Subcutaneous abdominal adipose tissue (tissue), 5 donors: Measurements from ENCODE around the gene GALNTL6.
A peak's percentile ranks its signal among the peaks of the same experiment; 100 is the strongest.

Source experiments
- H3K27ac ChIP-seq: one replicate; pipeline ENCODE4 v1.7.0; 2013; ENCODE audit warnings: low read depth, mild to moderate bottlenecking, inconsistent platforms, low read length, moderate library complexity
- H3K27me3 ChIP-seq, 5 donors: one replicate each; pipeline ENCODE4 v1.7.0; 2013; ENCODE audit warnings: low read length in 5 of 5, inconsistent platforms in 1 of 5; ENCODE audit not compliant: control insufficient read depth in 5 of 5, insufficient read depth in 4 of 5
- H3K36me3 ChIP-seq, 5 donors: one replicate each; pipeline ENCODE4 v1.7.0; 2013; ENCODE audit warnings: low read length in 5 of 5; ENCODE audit not compliant: control insufficient read depth in 5 of 5, insufficient read depth in 5 of 5
- H3K4me1 ChIP-seq, 5 donors: one replicate each; pipeline ENCODE4 v1.7.0; 2013; ENCODE audit warnings: low read length in 5 of 5, mild to moderate bottlenecking in 3 of 5, moderate library complexity in 1 of 5; ENCODE audit not compliant: control insufficient read depth in 5 of 5, insufficient read depth in 5 of 5
- H3K4me3 ChIP-seq, 5 donors: one replicate each; pipeline ENCODE4 v1.7.0; 2013; ENCODE audit warnings: low read length in 5 of 5, low read depth in 1 of 5
- H3K9ac ChIP-seq, 5 donors: one replicate each; pipeline ENCODE4 v1.7.0; 2013; ENCODE audit warnings: low read length in 5 of 5, mild to moderate bottlenecking in 4 of 5, moderate library complexity in 3 of 5
- H3K9me3 ChIP-seq, 5 donors: one replicate each; pipeline ENCODE4 v1.7.0; 2013; ENCODE audit warnings: low read length in 5 of 5; ENCODE audit not compliant: control insufficient read depth in 5 of 5
- donor health status: healthy.
- donor health status: healthy.
- donor health status: healthy.
- donor health status: healthy.
- donor health status: healthy.

GALNTL6 gene

GRCh38 chr4:172207258-172207657 lies 394.1 kb downstream of the GALNTL6 start:
- Histone ChIP-seq H3K36me3 (no peaks in the 10 kb centered on the region), H3K4me3 (no peak overlapping the region), H3K4me1 (no peaks in the 10 kb centered on the region), H3K9ac (no peak overlapping the region), H3K9me3 (no peaks in the 10 kb centered on the region), H3K27ac (no peak overlapping the region), H3K27me3 (no peaks in the 10 kb centered on the region)

GRCh38 chr4:172207886-172208285 lies 394.7 kb downstream of the GALNTL6 start:
- Histone ChIP-seq H3K36me3 (no peaks in the 10 kb centered on the region), H3K4me1 (no peaks in the 10 kb centered on the region), H3K27ac (no peak overlapping the region), H3K4me3 (no peak overlapping the region), H3K27me3 (no peaks in the 10 kb centered on the region), H3K9ac (no peak overlapping the region), H3K9me3 (no peaks in the 10 kb centered on the region)

- no peak overlapping the region for H3K27ac ChIP-seq
- no peaks in the 10 kb centered on the region for H3K9me3 ChIP-seq
- no peak overlapping the region for H3K9ac ChIP-seq
- no peaks in the 10 kb centered on the region for H3K36me3 ChIP-seq
- H3K27me3 ChIP-seq: peaks cover 0 to 2% (median 0%) of the 10 kb centered on the region in 5 donors
- H3K4me3 ChIP-seq: no peak overlapping the region
- peaks cover 0 to 3% (median 0%) of the 10 kb centered on the region in 5 donors for H3K4me1 ChIP-seq
These were observed 407.5 kb downstream of the GALNTL6 start for GRCh38 chr4:172220679-172221078.

- Histone ChIP-seq H3K4me3 (no peak overlapping the region), H3K9ac (peak overlapping the region in 1 of 5 donors; percentile 87), H3K4me1 (peaks cover 0 to 3% (median 0%) of the 10 kb centered on the region in 5 donors), H3K36me3 (no peaks in the 10 kb centered on the region), H3K27ac (no peak overlapping the region), H3K9me3 (no peaks in the 10 kb centered on the region), H3K27me3 (peaks cover 0 to 2% (median 0%) of the 10 kb centered on the region in 5 donors)
These were observed 412.3 kb downstream of the GALNTL6 start for GRCh38 chr4:172225457-172225856.

GRCh38 chr4:172232966-172233365 lies 419.8 kb downstream of the GALNTL6 start:
- no peaks in the 10 kb centered on the region for H3K27me3 ChIP-seq
- no peak overlapping the region for H3K27ac ChIP-seq
- H3K36me3 ChIP-seq: no peaks in the 10 kb centered on the region
- H3K4me3 ChIP-seq: no peak overlapping the region
- peaks cover 0 to 5% (median 0%) of the 10 kb centered on the region in 5 donors for H3K9me3 ChIP-seq
- H3K9ac ChIP-seq: no peak overlapping the region
- H3K4me1 ChIP-seq: no peaks in the 10 kb centered on the region

GRCh38 chr4:172243551-172243950 lies 430.3 kb downstream of the GALNTL6 start:
- H3K4me3 ChIP-seq: no peak overlapping the region

GRCh38 chr4:172245516-172245915 lies 432.3 kb downstream of the GALNTL6 start:
- Histone ChIP-seq H3K36me3 (no peaks in the 10 kb centered on the region), H3K4me1 (no peaks in the 10 kb centered on the region), H3K27ac (no peak overlapping the region), H3K9me3 (no peaks in the 10 kb centered on the region), H3K27me3 (no peaks in the 10 kb centered on the region), H3K4me3 (no peak overlapping the region), H3K9ac (no peak overlapping the region)

More at GRCh38 chr4:172243551-172243950, 430.3 kb downstream of the GALNTL6 start:
- H3K27ac ChIP-seq: no peak overlapping the region
- no peaks in the 10 kb centered on the region for H3K27me3 ChIP-seq
- H3K9ac ChIP-seq: no peak overlapping the region
- no peaks in the 10 kb centered on the region for H3K4me1 ChIP-seq
- no peaks in the 10 kb centered on the region for H3K36me3 ChIP-seq
- H3K9me3 ChIP-seq: no peaks in the 10 kb centered on the region

- H3K4me1 ChIP-seq: no peaks in the 10 kb centered on the region
- no peak overlapping the region for H3K27ac ChIP-seq
These were observed 440.2 kb downstream of the GALNTL6 start for GRCh38 chr4:172253409-172253808.

GRCh38 chr4:172256820-172257219 lies 443.6 kb downstream of the GALNTL6 start:
- no peak overlapping the region for H3K27ac ChIP-seq
- no peaks in the 10 kb centered on the region for H3K4me1 ChIP-seq
- H3K9ac ChIP-seq: no peak overlapping the region
- H3K36me3 ChIP-seq: no peaks in the 10 kb centered on the region
- H3K4me3 ChIP-seq: no peak overlapping the region
- H3K27me3 ChIP-seq: no peaks in the 10 kb centered on the region
- no peaks in the 10 kb centered on the region for H3K9me3 ChIP-seq

More at GRCh38 chr4:172253409-172253808, 440.2 kb downstream of the GALNTL6 start:
- H3K9me3 ChIP-seq: no peaks in the 10 kb centered on the region
- no peak overlapping the region for H3K4me3 ChIP-seq
- no peaks in the 10 kb centered on the region for H3K36me3 ChIP-seq
- no peak overlapping the region for H3K9ac ChIP-seq
- H3K27me3 ChIP-seq: no peaks in the 10 kb centered on the region

- no peak overlapping the region for H3K4me3 ChIP-seq
- peaks cover 0 to 2% (median 0%) of the 10 kb centered on the region in 5 donors for H3K27me3 ChIP-seq
- H3K4me1 ChIP-seq: no peaks in the 10 kb centered on the region
- no peak overlapping the region for H3K9ac ChIP-seq
- H3K9me3 ChIP-seq: no peaks in the 10 kb centered on the region
- no peaks in the 10 kb centered on the region for H3K36me3 ChIP-seq
- no peak overlapping the region for H3K27ac ChIP-seq
These were observed 457.2 kb downstream of the GALNTL6 start for GRCh38 chr4:172270397-172270796.

- H3K4me3 ChIP-seq: no peak overlapping the region
- H3K4me1 ChIP-seq: no peaks in the 10 kb centered on the region
- no peaks in the 10 kb centered on the region for H3K27me3 ChIP-seq
- no peak overlapping the region for H3K9ac ChIP-seq
- no peaks in the 10 kb centered on the region for H3K9me3 ChIP-seq
- no peaks in the 10 kb centered on the region for H3K36me3 ChIP-seq
- no peak overlapping the region for H3K27ac ChIP-seq
These were observed 473.9 kb downstream of the GALNTL6 start for GRCh38 chr4:172287117-172287516.
